IgD-negative memory B cell (primary cell): ENCODE measurements around the gene IZUMO4. TPM values are rescaled to one million over a fixed set of nuclear protein-coding genes. Genes with fewer than 3 reads are reported as not detected.

Experiments
- H3K27ac Mint-ChIP-seq, 3 donors: one replicate each; pipeline ENCODE4 v1.8.0; 2020 to 2022; ENCODE audit warnings: mild to moderate bottlenecking in 3 of 3, mixed read lengths in 3 of 3, moderate library complexity in 1 of 3
- H3K27me3 Mint-ChIP-seq: one replicate; pipeline ENCODE4 v1.8.0; 2021; ENCODE audit warnings: mixed read lengths
- H3K36me3 Mint-ChIP-seq: one replicate; pipeline ENCODE4 v1.8.0; 2020; ENCODE audit warnings: mild to moderate bottlenecking, mixed read lengths
- H3K4me1 Mint-ChIP-seq, 3 donors: one replicate each; pipeline ENCODE4 v1.8.0; 2020 to 2022; ENCODE audit warnings: mixed read lengths in 3 of 3, mild to moderate bottlenecking in 1 of 3
- H3K4me3 Mint-ChIP-seq, 4 donors: one replicate each; pipeline ENCODE4 v1.8.0; 2020 to 2022; ENCODE audit warnings: mild to moderate bottlenecking in 4 of 4, mixed read lengths in 4 of 4, moderate library complexity in 3 of 4
- H3K9me3 Mint-ChIP-seq, 3 donors: one replicate each; pipeline ENCODE4 v1.8.0; 2020 to 2021; ENCODE audit warnings: mixed read lengths in 3 of 3, mild to moderate bottlenecking in 1 of 3
- polyA plus RNA-seq: library from polyadenylated mRNA; unstranded; fragments of 300-500 nt; fragmentation: Illumina TruSeq; gene quantifications from one replicate; pipeline ENCODE4 v1.2.3, GENCODE V29; 2021

The IZUMO4 gene
- polyA plus RNA-seq, 1 donor from 2014 or later: 0.83 TPM

- Mint-ChIP-seq H3K4me1 (peaks cover 28 to 38% (median 32%) of the 10 kb centered on the region in 3 donors), H3K4me3 (peak overlapping the region in 1 of 4 donors; percentile 81), H3K9me3 (no peaks in the 10 kb centered on the region), H3K27ac (peak overlapping the region; percentile 95 to 100 (median 95)), H3K27me3 (no peaks in the 10 kb centered on the region), H3K36me3 (peaks cover 3% of the 10 kb centered on the region)
Observed at GRCh38 chr19:2070436-2070827, 26.3 kb upstream of the IZUMO4 start.

- H3K4me1 Mint-ChIP-seq: peaks cover 28 to 38% (median 32%) of the 10 kb centered on the region in 3 donors
- H3K36me3 Mint-ChIP-seq: peaks cover 3% of the 10 kb centered on the region
- peak overlapping the region in 2 of 4 donors; percentile 49 to 87 for H3K4me3 Mint-ChIP-seq
- no peaks in the 10 kb centered on the region for H3K9me3 Mint-ChIP-seq
- peak overlapping the region; percentile 19 to 100 (median 89) for H3K27ac Mint-ChIP-seq
- no peaks in the 10 kb centered on the region for H3K27me3 Mint-ChIP-seq
Observed at GRCh38 chr19:2070986-2071673, 25.6 kb upstream of the IZUMO4 start.

DNA sequence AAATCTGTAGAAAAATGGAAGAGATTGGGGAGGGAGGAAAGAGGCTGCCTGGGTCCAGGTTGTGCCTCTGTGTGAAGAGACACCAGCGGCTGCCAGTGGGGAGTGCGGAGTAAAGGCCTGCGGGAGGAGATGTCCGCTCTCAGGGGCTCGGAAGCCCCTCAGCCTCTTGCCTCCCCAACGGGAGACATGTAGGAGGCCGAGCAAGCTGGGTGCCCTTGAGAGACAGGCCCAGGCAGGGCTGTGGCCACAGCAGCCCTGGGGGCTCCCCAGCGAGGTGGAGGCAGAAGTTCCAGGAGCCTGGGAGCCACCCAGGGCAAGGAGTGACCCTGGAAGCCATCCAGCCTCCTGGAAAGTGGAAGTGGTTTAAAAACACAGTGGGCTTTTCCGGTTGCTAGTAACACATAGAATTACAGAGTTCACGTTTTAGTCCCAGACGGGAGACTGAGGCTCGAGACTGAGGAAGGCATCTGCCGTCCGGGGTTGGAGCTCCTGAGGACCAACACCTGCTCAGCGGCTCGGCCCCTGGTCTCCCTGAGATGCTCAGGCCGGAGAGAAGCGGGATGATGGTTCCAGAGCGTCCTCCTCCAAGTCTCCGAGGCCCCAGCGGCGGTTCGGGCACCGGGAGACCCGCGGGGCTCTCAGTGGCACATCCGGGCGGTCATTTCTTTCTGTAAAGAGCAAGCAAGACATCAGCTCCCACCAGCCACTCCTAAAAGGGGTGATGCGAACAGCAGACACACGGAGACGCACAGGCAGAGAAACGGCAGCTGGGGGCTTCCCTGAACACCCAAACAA is 23.8 kb upstream of the IZUMO4 start:
- Mint-ChIP-seq H3K9me3 (no peaks in the 10 kb centered on the region), H3K27me3 (no peaks in the 10 kb centered on the region), H3K36me3 (peaks cover 3% of the 10 kb centered on the region), H3K4me1 (peaks cover 29 to 35% (median 30%) of the 10 kb centered on the region in 3 donors), H3K4me3 (peak overlapping the region; percentile 10 to 87 (median 76)), H3K27ac (peak overlapping the region; percentile 90 to 100 (median 91))

GRCh38 chr19:2076526-2076944 is 20.2 kb upstream of the IZUMO4 start:
- Mint-ChIP-seq H3K27ac (peak overlapping the region in 2 of 3 donors; percentile 92 to 100), H3K4me3 (peak overlapping the region in 2 of 4 donors; percentile 60 to 73), H3K27me3 (no peaks in the 10 kb centered on the region), H3K36me3 (peaks cover 3% of the 10 kb centered on the region), H3K4me1 (peaks cover 27 to 33% (median 33%) of the 10 kb centered on the region in 3 donors), H3K9me3 (no peaks in the 10 kb centered on the region)

GRCh38 chr19:2077398-2077797 is 19.3 kb upstream of the IZUMO4 start:
- H3K36me3 Mint-ChIP-seq: peaks cover 2% of the 10 kb centered on the region
- H3K27ac Mint-ChIP-seq: peak overlapping the region; percentile 16 to 100 (median 92)
- H3K27me3 Mint-ChIP-seq: no peaks in the 10 kb centered on the region
- peaks cover 30 to 37% (median 35%) of the 10 kb centered on the region in 3 donors for H3K4me1 Mint-ChIP-seq
- H3K4me3 Mint-ChIP-seq: peak overlapping the region in 2 of 4 donors; percentile 51 to 97
- H3K9me3 Mint-ChIP-seq: no peaks in the 10 kb centered on the region

DNA sequence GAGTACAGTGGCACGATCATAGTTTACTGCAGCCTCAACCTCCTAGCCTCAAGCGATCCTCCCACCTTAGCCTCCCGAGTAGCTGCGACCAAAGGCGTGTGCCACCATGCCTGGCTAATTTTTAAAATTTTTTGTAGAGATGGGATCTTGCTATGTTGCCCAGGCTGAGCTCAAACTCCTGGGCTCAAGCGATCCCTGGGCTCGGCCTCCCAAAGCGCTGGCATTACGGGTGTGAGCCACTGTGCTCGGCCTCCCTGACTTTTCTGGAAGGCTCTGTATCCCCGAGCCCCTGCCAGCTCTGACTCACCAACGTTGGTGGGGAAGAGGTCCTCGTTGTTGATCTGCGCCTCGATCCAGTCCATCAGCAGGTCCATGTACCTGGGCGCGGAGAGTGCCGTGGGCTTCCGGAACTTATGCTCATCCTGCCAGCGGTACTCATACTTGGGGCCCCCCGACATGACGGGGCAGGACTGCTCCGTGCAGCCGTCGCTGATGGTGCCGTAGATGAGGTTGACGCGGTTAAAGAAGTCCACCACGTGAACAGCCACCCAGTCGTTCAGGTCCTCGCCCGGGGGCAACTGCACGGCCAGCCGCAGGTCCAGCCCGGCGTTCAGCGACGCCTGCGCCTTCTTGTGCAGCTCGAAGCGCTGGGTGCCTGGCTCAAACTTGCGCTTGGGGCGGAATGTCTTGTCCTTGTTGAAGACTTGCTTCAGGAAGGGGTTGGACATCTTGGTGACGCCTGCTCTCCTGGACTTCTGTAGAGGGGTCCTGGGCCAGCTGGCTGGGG is 18.7 kb upstream of the IZUMO4 start:
- H3K36me3 Mint-ChIP-seq: no peaks in the 10 kb centered on the region
- peak overlapping the region; percentile 17 to 97 (median 60) for H3K4me3 Mint-ChIP-seq
- H3K27me3 Mint-ChIP-seq: no peaks in the 10 kb centered on the region
- H3K9me3 Mint-ChIP-seq: no peaks in the 10 kb centered on the region
- H3K27ac Mint-ChIP-seq: peak overlapping the region; percentile 31 to 100 (median 92)
- H3K4me1 Mint-ChIP-seq: peaks cover 28 to 37% (median 35%) of the 10 kb centered on the region in 3 donors

DNA sequence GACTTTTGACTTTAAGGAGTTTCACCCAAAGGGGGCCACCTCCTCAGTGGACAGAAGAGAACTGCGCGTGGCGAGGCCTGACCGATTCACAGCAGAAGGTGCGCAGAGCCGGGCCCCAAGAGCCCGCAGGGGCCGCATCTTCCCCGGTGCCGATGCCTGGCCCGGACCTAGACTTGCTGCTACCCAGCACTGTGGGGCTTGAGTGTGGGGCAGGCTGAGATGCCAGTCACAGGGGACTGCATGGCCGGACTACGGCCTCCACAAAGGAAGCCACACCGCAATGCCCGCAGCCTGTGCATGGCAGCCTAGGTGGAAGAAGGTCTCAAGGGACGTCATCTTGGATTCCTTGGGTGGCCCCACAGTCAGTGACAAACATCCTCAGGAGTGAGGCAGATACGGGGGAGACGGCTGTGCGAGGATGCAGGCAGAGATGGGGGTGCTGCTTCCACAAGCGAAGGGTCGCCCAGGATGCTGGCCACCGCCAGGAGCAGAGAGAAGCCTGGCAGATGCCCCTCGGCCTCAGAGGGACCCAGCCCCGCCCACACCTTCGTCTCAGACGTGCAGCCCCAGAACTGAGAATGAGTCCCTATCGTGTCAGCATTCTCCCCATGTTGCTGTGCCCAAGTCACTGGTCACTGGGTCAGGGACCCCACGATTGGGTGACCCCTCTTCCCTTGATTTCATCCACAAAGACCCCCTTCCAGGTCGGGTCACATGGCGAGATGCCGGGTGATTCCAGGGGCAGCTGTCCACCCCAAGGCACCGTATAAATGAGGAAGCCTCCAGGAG is 17.4 kb upstream of the IZUMO4 start:
- Mint-ChIP-seq H3K4me3 (peak overlapping the region; percentile 63 to 97 (median 82)), H3K4me1 (peaks cover 29 to 34% (median 29%) of the 10 kb centered on the region in 3 donors), H3K36me3 (no peaks in the 10 kb centered on the region), H3K27ac (peak overlapping the region; percentile 92 to 100 (median 100)), H3K9me3 (no peaks in the 10 kb centered on the region), H3K27me3 (no peaks in the 10 kb centered on the region)

DNA sequence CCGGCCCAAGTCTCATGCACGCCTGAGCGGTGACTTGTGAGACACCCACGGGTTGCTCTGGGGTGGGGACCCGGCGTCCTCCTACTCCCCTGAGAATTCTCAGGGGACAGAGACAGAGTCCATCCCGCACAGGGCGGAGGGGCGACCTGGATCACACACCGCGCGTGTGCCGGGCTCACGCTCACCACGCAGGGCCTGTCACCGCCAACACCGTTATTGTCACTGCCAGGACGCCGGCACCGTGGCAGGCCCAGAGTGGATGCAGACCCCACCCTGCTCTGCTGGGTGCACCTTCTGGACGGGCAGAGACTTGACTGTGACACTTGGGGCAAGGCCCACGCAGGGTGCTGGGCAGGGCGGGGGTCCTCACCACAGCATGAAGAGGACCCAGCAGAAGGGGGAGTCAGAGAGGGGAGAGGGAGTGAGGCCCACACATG is 16.8 kb upstream of the IZUMO4 start:
- no peaks in the 10 kb centered on the region for H3K27me3 Mint-ChIP-seq
- peak overlapping the region; percentile 92 to 100 (median 100) for H3K27ac Mint-ChIP-seq
- H3K9me3 Mint-ChIP-seq: no peaks in the 10 kb centered on the region
- H3K4me3 Mint-ChIP-seq: peak overlapping the region; percentile 63 to 97 (median 74)
- H3K4me1 Mint-ChIP-seq: peaks cover 25 to 31% (median 29%) of the 10 kb centered on the region in 3 donors
- H3K36me3 Mint-ChIP-seq: no peaks in the 10 kb centered on the region

DNA sequence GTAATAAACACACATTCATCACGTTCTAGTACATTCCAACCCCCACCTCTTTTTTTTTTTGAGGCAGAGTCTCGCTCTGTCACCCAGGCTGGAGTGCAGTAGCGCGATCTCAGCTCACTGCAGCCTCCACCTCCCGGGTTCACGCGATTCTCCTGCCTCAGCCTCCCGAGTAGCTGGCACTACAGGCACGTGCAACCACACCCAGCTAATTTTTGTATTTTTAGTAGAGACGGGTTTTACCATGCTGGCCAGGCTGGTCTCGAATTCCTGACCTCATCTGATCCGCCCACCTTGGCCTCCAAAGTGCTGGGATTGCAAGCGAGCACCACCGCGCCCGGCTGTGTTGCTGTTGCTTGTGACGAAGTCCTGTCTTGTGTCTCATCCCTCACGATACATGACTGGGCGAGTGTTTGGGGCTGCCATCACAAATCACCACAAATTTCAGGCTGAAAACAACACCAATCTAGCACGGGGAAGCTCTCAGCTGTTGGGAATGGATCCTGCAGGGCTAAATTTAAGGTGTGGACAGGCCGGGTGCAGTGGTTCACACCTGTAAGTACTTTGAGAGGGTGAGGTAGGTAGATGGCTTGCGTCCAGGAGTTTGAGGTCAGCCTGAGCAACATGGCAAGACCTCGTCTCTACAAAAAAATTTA is 16.3 kb upstream of the IZUMO4 start:
- Mint-ChIP-seq H3K4me1 (peaks cover 30 to 36% (median 31%) of the 10 kb centered on the region in 3 donors), H3K27ac (peak overlapping the region; percentile 92 to 100 (median 100))

DNA sequence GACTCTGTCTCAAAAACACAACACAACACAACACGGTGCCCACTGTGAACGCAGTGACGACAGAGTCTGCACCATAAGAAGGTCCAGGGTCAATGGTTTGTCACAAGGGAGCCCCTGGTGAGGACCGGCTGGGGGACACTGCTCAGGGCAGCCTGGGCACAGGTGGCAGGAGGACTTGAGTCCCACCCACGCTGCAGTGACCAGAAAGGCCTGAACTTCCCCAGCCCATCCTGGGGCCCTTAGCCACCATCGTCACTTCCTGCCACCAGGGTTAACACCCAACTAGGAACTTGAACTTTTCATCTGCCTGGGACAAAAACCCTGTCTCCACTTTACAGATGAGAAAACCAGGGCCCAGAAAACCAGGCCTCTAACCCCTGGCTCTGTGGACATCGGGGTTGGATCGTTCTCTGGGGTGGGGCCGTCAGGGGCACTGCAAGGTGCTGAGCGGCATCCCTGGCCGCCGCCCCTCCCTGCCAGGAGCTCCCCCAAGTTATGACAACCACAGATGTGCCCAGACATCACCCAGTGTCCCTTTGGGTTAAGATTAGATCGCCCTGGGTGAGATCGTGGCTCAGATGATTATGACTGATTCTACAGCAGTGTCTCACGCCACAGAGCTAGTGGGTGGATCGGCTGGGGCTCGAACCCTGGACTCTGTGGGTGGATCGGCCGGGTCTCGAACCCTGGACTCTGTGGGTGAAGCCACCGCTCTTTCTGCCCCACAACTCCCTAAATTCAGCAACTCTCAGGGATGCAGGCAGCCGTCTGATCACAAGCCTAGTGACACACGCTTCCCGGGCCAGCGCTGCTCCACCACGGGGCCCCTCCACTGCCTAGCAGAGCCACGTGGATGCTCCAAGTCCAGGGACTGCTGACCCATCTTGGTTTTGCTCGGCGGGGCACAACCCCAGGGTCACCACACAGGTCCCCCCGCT is 14.6 kb upstream of the IZUMO4 start:
- H3K27me3 Mint-ChIP-seq: peaks cover 2% of the 10 kb centered on the region
- H3K9me3 Mint-ChIP-seq: peaks cover 0 to 4% (median 0%) of the 10 kb centered on the region in 3 donors
- H3K27ac Mint-ChIP-seq: peak overlapping the region; percentile 100
- peak overlapping the region; percentile 97 to 100 (median 98) for H3K4me3 Mint-ChIP-seq
- peaks cover 4% of the 10 kb centered on the region for H3K36me3 Mint-ChIP-seq
- peaks cover 37 to 43% (median 40%) of the 10 kb centered on the region in 3 donors for H3K4me1 Mint-ChIP-seq

More for the DNA sequence above, 16.3 kb upstream of the IZUMO4 start:
- H3K36me3 Mint-ChIP-seq: peaks cover 4% of the 10 kb centered on the region
- H3K27me3 Mint-ChIP-seq: peaks cover 2% of the 10 kb centered on the region
- peak overlapping the region; percentile 63 to 97 (median 74) for H3K4me3 Mint-ChIP-seq
- peaks cover 0 to 4% (median 0%) of the 10 kb centered on the region in 3 donors for H3K9me3 Mint-ChIP-seq

DNA sequence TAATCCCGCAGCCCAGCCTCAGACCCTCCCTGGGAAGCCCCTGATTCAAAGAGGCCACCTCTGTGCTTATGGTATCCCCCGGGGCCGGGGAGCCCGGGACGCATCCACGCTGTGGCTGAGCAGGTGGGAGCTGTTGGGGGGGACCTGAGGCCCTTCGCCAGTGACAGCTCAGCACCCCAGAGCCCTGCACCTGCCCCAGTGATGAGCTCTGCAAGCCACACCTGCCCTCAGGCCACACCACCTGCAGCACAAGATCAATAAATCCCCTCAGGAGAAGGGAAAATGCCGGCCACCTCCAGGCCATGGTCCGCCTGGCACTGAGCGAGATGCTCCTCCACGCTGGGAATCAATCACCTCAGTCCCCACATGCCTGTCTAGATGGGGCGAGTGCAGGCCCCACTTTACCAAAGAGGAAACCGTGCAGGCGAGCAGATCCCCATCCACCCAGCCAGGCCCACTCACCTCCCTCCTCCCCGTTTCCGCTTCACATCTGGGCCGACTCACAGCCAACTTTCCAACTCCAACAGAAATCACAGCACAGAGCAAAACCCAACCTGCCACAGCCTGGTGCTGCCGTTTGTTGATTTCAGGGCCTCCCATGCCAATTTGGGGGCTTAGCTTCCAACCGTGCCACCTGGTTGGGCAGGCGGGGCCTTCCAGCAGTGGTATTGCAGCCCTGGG is 13.4 kb upstream of the IZUMO4 start:
- H3K27me3 Mint-ChIP-seq: peaks cover 3% of the 10 kb centered on the region
- peak overlapping the region; percentile 97 to 100 (median 98) for H3K4me3 Mint-ChIP-seq
- H3K9me3 Mint-ChIP-seq: peaks cover 0 to 4% (median 0%) of the 10 kb centered on the region in 3 donors
- peak overlapping the region; percentile 100 for H3K27ac Mint-ChIP-seq
- H3K36me3 Mint-ChIP-seq: peaks cover 4% of the 10 kb centered on the region
- peaks cover 46 to 53% (median 48%) of the 10 kb centered on the region in 3 donors for H3K4me1 Mint-ChIP-seq
